Adrenal gland (tissue), 12 donors: ENCODE data around the gene ZRANB1. TPM values are rescaled to one million over a fixed set of nuclear protein-coding genes. Genes with fewer than 3 reads are reported as not detected.

ENCODE experiments used
- DNase-seq, 7 donors: peaks; one replicate each; pipeline ENCODE4 v3.0.0-alpha.2; 2019 to 2020
- H3K27ac ChIP-seq, 5 donors: fragments of 200-600 bp; sonication (generic) in 4 of 5; 1 replicate in 3 of 5; 2 replicates in 2 of 5; pipeline versions ENCODE4 v1.5.1 to v1.8.0; 2016 to 2020; ENCODE audit warnings: mild to moderate bottlenecking in 1 of 5
- H3K27me3 ChIP-seq: fragments of 200-600 bp; 2 replicates; pipeline ENCODE4 v1.8.0; 2021
- H3K36me3 ChIP-seq, 2 donors: fragments of 200-600 bp; replicated peaks in 1 of 2; 1 replicate in 1 of 2; 2 replicates in 1 of 2; pipeline versions ENCODE4 v1.5.1 to v1.8.0; 2018 to 2022
- H3K4me1 ChIP-seq, 2 donors: fragments of 200-600 bp; replicated peaks in 1 of 2; 1 replicate in 1 of 2; 2 replicates in 1 of 2; pipeline versions ENCODE4 v1.5.1 to v1.8.0; 2018 to 2021
- H3K4me3 ChIP-seq, 4 donors: fragments of 200-600 bp; sonication (generic) in 3 of 4; one replicate each; pipeline ENCODE4 v1.5.1; 2016 to 2018
- H3K9me3 ChIP-seq, 3 donors: fragments of 200-600 bp; sonication (generic) in 1 of 3; replicated peaks in 1 of 3; 1 replicate in 2 of 3; 2 replicates in 1 of 3; pipeline versions ENCODE4 v1.5.1 to v1.8.0; 2016 to 2021
- POLR2A ChIP-seq, 2 donors: fragments of 450-650 bp; IDR thresholded peaks; one replicate each; pipeline ENCODE4 v1.6.1; 2017; ENCODE audit warnings: antibody characterized with exemption in 2 of 2, mild to moderate bottlenecking in 2 of 2, moderate library complexity in 1 of 2
- WGBS, 4 donors: extraction: QIAGEN DNeasy Blood & Tissue Kit in 2 of 4; methylation state at CpG; one replicate each; pipeline versions ENCODE4 v1.1.5 to v1.1.7; 2013 to 2017; 5-methylcytosine and 5-hydroxymethylcytosine counted together
- intact Hi-C, 2 donors: fragments of 100-400 bp; cut with DNase I; formaldehyde crosslinking; loops; one replicate each; pipeline versions ENCODE4 v1.14.1 to v1.15.0; 2022 to 2023
- polyA plus RNA-seq, 3 donors: library from polyadenylated mRNA; stranded (reverse); fragments of 200-250 nt in 2 of 3; fragments of 350-450 nt in 1 of 3; fragmentation: Illumina TruSeq in 1 of 3; extraction: RNeasy Lipid Tissue Mini Kit (QIAGEN cat#74804) in 1 of 3; gene quantifications; one replicate each; pipeline ENCODE4 v1.2.3, GENCODE V29; 2013 to 2014
- total RNA-seq, 9 donors: library from RNA; depleted of rRNA in 4 of 9; stranded (reverse); fragments of >200 nt in 4 of 9; fragments of 120-200 nt in 1 of 9; fragmentation: NEBNext Ultra II Directional in 1 of 9; extraction: Animal tissue kit (Norgen Biotek cat#: 25700) in 1 of 9; gene quantifications; one replicate each; pipeline versions ENCODE4 v1.1.0 to v1.2.4, GENCODE V29; 2013 to 2023
- TF ChIP-seq, protein P1 (sequence below), 6 experiments: fragments of 450-650 bp in 4 of 6; fragments of 200-600 bp in 2 of 6; sonication (generic) in 1 of 6; IDR thresholded peaks; 1 replicate in 5 of 6; 2 replicates in 1 of 6; pipeline versions ENCODE4 v1.5.1 to v1.8.0; 2016 to 2021; ENCODE audit warnings: antibody characterized with exemption in 6 of 6, mild to moderate bottlenecking in 2 of 6, moderate library complexity in 1 of 6
- donor health status: healthy with polysubstance abuse.
- donor health status: Bipolar disorder and iron deficiency.
- donor health status: DM: yes; HTN: yes; CAD: no.
- donor health status: DM: no; HTN: no; CAD: no.
- donor health status: DM: no; HTN: no; CAD: no.
- donor health status: DM: yes; HTN: yes; CAD: no.

The ZRANB1 gene
- total and polyA plus RNA-seq, 12 donors = 20.2 to 64.7 (median 38.0) TPM

DNA sequence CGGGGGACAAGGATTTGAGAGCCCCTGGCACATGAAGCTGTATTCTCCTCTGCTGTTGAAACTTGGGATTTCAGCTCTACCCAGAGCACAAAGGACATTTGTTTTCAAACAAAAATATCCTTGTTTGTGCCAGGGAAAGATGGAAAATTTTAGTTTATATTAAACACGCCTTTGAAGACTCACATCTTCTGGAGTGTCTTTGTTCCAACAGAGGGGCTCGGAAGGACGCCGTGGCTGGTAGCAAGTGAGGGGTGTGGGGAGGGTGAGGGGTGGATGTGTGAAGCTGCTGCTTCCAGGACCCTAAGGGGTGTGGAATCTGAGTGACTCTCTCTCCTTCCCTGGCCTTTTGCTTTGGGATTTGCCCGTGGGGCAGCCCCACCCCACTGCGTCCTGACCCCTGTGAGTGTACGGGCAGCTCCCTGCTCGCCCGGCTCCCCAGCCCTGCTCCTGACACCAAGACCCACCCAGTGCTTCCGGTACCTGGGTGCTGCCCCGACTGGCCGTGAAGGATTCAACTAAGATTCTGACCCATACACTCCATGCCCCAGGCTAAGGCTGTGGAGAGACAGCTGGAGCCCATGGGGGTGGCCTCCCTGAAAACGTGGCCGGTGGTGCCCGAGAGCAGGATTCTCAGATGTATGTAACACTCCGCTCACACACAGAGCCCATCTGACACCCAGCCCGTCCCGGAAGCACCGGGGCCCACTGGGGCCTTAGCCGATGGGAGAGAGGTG lies 59.6 kb downstream of the ZRANB1 start:
- Histone ChIP-seq H3K9me3 (no peaks in the 10 kb centered on the region), H3K27ac (peak overlapping the region in 4 of 5 donors; percentile 70 to 92 (median 82)), H3K4me3 (peak overlapping the region in 1 of 4 donors; percentile 20), H3K27me3 (no peaks in the 10 kb centered on the region), H3K4me1 (peaks cover 42 to 57% of the 10 kb centered on the region in 2 donors), H3K36me3 (peaks cover 0 to 36% of the 10 kb centered on the region in 2 donors)
- intact Hi-C loops = no loop called here
- peak in 6 of 7 donors; percentile 16 to 59 (median 30) for DNase-seq
- TF ChIP-seq, protein P1, sequence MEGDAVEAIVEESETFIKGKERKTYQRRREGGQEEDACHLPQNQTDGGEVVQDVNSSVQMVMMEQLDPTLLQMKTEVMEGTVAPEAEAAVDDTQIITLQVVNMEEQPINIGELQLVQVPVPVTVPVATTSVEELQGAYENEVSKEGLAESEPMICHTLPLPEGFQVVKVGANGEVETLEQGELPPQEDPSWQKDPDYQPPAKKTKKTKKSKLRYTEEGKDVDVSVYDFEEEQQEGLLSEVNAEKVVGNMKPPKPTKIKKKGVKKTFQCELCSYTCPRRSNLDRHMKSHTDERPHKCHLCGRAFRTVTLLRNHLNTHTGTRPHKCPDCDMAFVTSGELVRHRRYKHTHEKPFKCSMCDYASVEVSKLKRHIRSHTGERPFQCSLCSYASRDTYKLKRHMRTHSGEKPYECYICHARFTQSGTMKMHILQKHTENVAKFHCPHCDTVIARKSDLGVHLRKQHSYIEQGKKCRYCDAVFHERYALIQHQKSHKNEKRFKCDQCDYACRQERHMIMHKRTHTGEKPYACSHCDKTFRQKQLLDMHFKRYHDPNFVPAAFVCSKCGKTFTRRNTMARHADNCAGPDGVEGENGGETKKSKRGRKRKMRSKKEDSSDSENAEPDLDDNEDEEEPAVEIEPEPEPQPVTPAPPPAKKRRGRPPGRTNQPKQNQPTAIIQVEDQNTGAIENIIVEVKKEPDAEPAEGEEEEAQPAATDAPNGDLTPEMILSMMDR (IDR thresholded peaks at IDR 0.05) = peak in 1 of 6 experiments; percentile 39
- no peak for TF ChIP-seq POLR2A (IDR thresholded peaks at IDR 0.05)
- WGBS, 4 donors = 39 to 58% (median 54%) methylated on average over 5 to 21 of the region's 21 CpGs

GRCh38 chr10:125002047-125002422 lies 60.1 kb downstream of the ZRANB1 start:
- no peak for TF ChIP-seq POLR2A (IDR thresholded peaks at IDR 0.05)
- TF ChIP-seq, protein P1 (IDR thresholded peaks at IDR 0.05) = no peak
- peak overlapping the region in 3 of 5 donors; percentile 73 to 92 (median 91) for H3K27ac ChIP-seq
- peaks cover 0 to 30% of the 10 kb centered on the region in 2 donors for H3K36me3 ChIP-seq
- peaks cover 42 to 63% of the 10 kb centered on the region in 2 donors for H3K4me1 ChIP-seq
- intact Hi-C loops = no loop called here
- no peak overlapping the region for H3K4me3 ChIP-seq
- 67 to 76% (median 68%) methylated on average over 6 to 12 of the region's 12 CpGs for WGBS, 4 donors
- H3K27me3 ChIP-seq = no peaks in the 10 kb centered on the region
- H3K9me3 ChIP-seq = no peaks in the 10 kb centered on the region
- DNase-seq = peak in 5 of 7 donors; percentile 16 to 37 (median 28)

- WGBS, 4 donors = 49 to 70% (median 55%) methylated on average over 13 to 28 of the region's 28 CpGs
- H3K27ac ChIP-seq = peak overlapping the region in 3 of 5 donors; percentile 73 to 92 (median 91)
Measured at GRCh38 chr10:125002423-125003145, 60.7 kb downstream of the ZRANB1 start.

More at GRCh38 chr10:125002423-125003145, 60.7 kb downstream of the ZRANB1 start:
- no peaks in the 10 kb centered on the region for H3K27me3 ChIP-seq
- TF ChIP-seq, protein P1 (IDR thresholded peaks at IDR 0.05) = no peak
- TF ChIP-seq POLR2A (IDR thresholded peaks at IDR 0.05) = no peak
- H3K36me3 ChIP-seq = peaks cover 0 to 25% of the 10 kb centered on the region in 2 donors
- peak; percentile 51 to 76 (median 69) for DNase-seq
- no peak overlapping the region for H3K4me3 ChIP-seq
- H3K4me1 ChIP-seq = peaks cover 48 to 68% of the 10 kb centered on the region in 2 donors
- H3K9me3 ChIP-seq = no peaks in the 10 kb centered on the region
- intact Hi-C loops = no loop called here
